Measurements from ENCODE around the gene TTLL3. TPM values are rescaled to one million over a fixed set of nuclear protein-coding genes. Genes with fewer than 3 reads are reported as not detected.

The TTLL3 gene
- total RNA-seq, 1 experiment from 2014 or later: 15.7 TPM

DNA sequence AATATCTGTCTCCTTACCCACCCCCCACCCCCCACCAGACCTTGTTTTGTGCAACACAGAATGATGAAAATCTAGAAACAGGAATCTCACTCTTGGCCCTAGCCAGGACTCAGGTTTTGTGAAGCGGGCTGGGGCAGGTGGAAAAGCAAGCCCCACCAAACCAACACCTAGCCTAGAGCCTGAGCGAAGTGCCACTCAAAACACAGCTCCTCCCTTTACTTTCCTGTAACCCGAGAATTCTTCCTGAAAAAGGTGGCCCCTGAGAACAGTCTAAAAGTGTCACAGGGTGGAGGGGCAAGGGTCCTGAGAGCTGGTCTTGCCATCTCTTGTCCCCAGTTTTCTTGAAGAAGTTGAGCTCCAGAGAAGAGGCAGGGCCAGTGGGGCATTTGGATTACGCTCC, 51.1 kb downstream of the TTLL3 start:
- no peak overlapping the region for H3K4me3 ChIP-seq (ENCODE audit: low read depth in 2 of 2, low read length in 2 of 2)
- BruUV-seq (replicated peaks): no TSS peak
- ATAC-seq (no peak), DNase-seq (ENCODE audit: low read depth, low spot score) (no peak)
- H3K36me3 ChIP-seq (ENCODE audit: control insufficient read depth, insufficient read depth, low read length): no peaks in the 10 kb centered on the region
- intact Hi-C loops (cut with micrococcal nuclease; ENCODE audit: unreplicated experiment): no loop called here
- no peaks in the 10 kb centered on the region for H3K27me3 ChIP-seq (ENCODE audit: control insufficient read depth, insufficient read depth, low read length)
- in situ Hi-C loops (cut with HindIII; ENCODE audit: low pct_unique_long_range_greater_than_20kb, low sequenced_read_pairs): no loop called here
- POLR2A ChIA-PET: no interaction called here
- no peaks in the 10 kb centered on the region for H3K9me3 ChIP-seq (ENCODE audit: control insufficient read depth, insufficient read depth, low read depth, low read length)
- H3K4me1 ChIP-seq (ENCODE audit: control insufficient read depth, insufficient read depth, low read length): peaks cover 6% of the 10 kb centered on the region; the same call in 1 of the 2 replicates
- no peak for TF ChIP-seq SIN3A (IDR thresholded peaks at IDR 0.05; ENCODE audit: borderline replicate concordance, insufficient read depth, low read depth, low read length)
- no peak for TF ChIP-seq POLR2AphosphoS5 (IDR thresholded peaks at IDR 0.05; ENCODE audit: low read depth, low read length)
- TF ChIP-seq, protein P1, sequence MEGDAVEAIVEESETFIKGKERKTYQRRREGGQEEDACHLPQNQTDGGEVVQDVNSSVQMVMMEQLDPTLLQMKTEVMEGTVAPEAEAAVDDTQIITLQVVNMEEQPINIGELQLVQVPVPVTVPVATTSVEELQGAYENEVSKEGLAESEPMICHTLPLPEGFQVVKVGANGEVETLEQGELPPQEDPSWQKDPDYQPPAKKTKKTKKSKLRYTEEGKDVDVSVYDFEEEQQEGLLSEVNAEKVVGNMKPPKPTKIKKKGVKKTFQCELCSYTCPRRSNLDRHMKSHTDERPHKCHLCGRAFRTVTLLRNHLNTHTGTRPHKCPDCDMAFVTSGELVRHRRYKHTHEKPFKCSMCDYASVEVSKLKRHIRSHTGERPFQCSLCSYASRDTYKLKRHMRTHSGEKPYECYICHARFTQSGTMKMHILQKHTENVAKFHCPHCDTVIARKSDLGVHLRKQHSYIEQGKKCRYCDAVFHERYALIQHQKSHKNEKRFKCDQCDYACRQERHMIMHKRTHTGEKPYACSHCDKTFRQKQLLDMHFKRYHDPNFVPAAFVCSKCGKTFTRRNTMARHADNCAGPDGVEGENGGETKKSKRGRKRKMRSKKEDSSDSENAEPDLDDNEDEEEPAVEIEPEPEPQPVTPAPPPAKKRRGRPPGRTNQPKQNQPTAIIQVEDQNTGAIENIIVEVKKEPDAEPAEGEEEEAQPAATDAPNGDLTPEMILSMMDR (IDR thresholded peaks at IDR 0.05): no peak
- TF ChIP-seq REST (IDR thresholded peaks at IDR 0.05; ENCODE audit: insufficient read depth in 1 of 2, low read depth in 2 of 2, low read length in 1 of 2): no peak
- TF ChIP-seq TCF7L2 (IDR thresholded peaks at IDR 0.05; ENCODE audit: low read depth, low read length): no peak
- CTCF ChIA-PET: no interaction called here
- no peak overlapping the region for H3K27ac ChIP-seq (ENCODE audit: low read length)

GRCh38 chr3:9861626-9862130, 51.6 kb downstream of the TTLL3 start:
- ATAC-seq: no peak
- Histone ChIP-seq H3K27ac (ENCODE audit: low read length) (no peak overlapping the region), H3K4me1 (ENCODE audit: control insufficient read depth, insufficient read depth, low read length) (peaks cover 6% of the 10 kb centered on the region; the same call in 1 of the 2 replicates), H3K36me3 (ENCODE audit: control insufficient read depth, insufficient read depth, low read length) (no peaks in the 10 kb centered on the region), H3K27me3 (ENCODE audit: control insufficient read depth, insufficient read depth, low read length) (no peaks in the 10 kb centered on the region), H3K4me3 (ENCODE audit: low read depth in 2 of 2, low read length in 2 of 2) (no peak overlapping the region), H3K9me3 (ENCODE audit: control insufficient read depth, insufficient read depth, low read depth, low read length) (no peaks in the 10 kb centered on the region)
- CTCF ChIA-PET: no interaction called here
- POLR2A ChIA-PET: no interaction called here
- DNase-seq (ENCODE audit: low read depth, low spot score): no peak
- in situ Hi-C loops (cut with HindIII; ENCODE audit: low pct_unique_long_range_greater_than_20kb, low sequenced_read_pairs): no loop called here
- TF ChIP-seq POLR2AphosphoS5 (IDR thresholded peaks at IDR 0.05; ENCODE audit: low read depth, low read length) (no peak), REST (IDR thresholded peaks at IDR 0.05; ENCODE audit: insufficient read depth in 1 of 2, low read depth in 2 of 2, low read length in 1 of 2) (no peak)
- TF ChIP-seq, protein P1 (IDR thresholded peaks at IDR 0.05): no peak
- intact Hi-C loops (cut with micrococcal nuclease; ENCODE audit: unreplicated experiment): no loop called here
- BruUV-seq (replicated peaks): no TSS peak
